Measurements from ENCODE around the gene KRTAP10-8.
"Not testable (repeated sequence)": the region's sequence is repeated elsewhere in the genome, so short reads cannot be mapped to it uniquely, and the experiment has no call there.

Gene KRTAP10-8

GRCh38 chr21:44643741-44644310 is 31.9 kb downstream of the KRTAP10-8 start:
- in situ Hi-C loops (cut with MboI; ENCODE audit: low sequenced_read_pairs) = no loop called here

- in situ Hi-C loops (cut with MboI; ENCODE audit: low sequenced_read_pairs) = no loop called here
Measured at GRCh38 chr21:44644878-44645277, 33.0 kb downstream of the KRTAP10-8 start.

GRCh38 chr21:44646366-44647221 is 34.7 kb downstream of the KRTAP10-8 start, which contains the start of gene KRTAP10-11:
TSS of gene KRTAP10-11 (plus strand) at chr21:44646414. CDS start at chr21:44646459, 45 bp downstream.
- in situ Hi-C loops (cut with MboI; ENCODE audit: low sequenced_read_pairs) = not testable (repeated sequence)

- in situ Hi-C loops (cut with MboI; ENCODE audit: low sequenced_read_pairs) = no loop called here
Measured at GRCh38 chr21:44647222-44647552, 35.3 kb downstream of the KRTAP10-8 start.

- in situ Hi-C loops (cut with MboI; ENCODE audit: low sequenced_read_pairs) = no loop called here
Measured at GRCh38 chr21:44648557-44649311, 36.9 kb downstream of the KRTAP10-8 start.

- in situ Hi-C loops (cut with MboI; ENCODE audit: low sequenced_read_pairs) = no loop called here
Measured at GRCh38 chr21:44649521-44650100, 37.7 kb downstream of the KRTAP10-8 start.

GRCh38 chr21:44650265-44650972 is 38.5 kb downstream of the KRTAP10-8 start:
- in situ Hi-C loops (cut with MboI; ENCODE audit: low sequenced_read_pairs) = no loop called here

GRCh38 chr21:44650973-44651675 is 39.2 kb downstream of the KRTAP10-8 start:
- in situ Hi-C loops (cut with MboI; ENCODE audit: low sequenced_read_pairs) = no loop called here

GRCh38 chr21:44653123-44653522 is 41.2 kb downstream of the KRTAP10-8 start:
- in situ Hi-C loops (cut with MboI; ENCODE audit: low sequenced_read_pairs) = no loop called here

- in situ Hi-C loops (cut with MboI; ENCODE audit: low sequenced_read_pairs) = no loop called here
Measured at GRCh38 chr21:44653656-44654575, 42.0 kb downstream of the KRTAP10-8 start.

GRCh38 chr21:44654576-44655175 is 42.8 kb downstream of the KRTAP10-8 start, which contains the start of gene KRTAP12-4:
TSS of gene KRTAP12-4 (minus strand) at chr21:44654659. CDS start at chr21:44654614, 45 bp downstream.
- in situ Hi-C loops (cut with MboI; ENCODE audit: low sequenced_read_pairs) = no loop called here

GRCh38 chr21:44656868-44657267 is 45.0 kb downstream of the KRTAP10-8 start:
- in situ Hi-C loops (cut with MboI; ENCODE audit: low sequenced_read_pairs) = no loop called here

GRCh38 chr21:44657635-44658540 is 46.0 kb downstream of the KRTAP10-8 start, which contains the start of gene KRTAP12-3:
TSS of gene KRTAP12-3 (plus strand) at chr21:44657932. CDS start at chr21:44657980, 48 bp downstream.
- in situ Hi-C loops (cut with MboI; ENCODE audit: low sequenced_read_pairs) = no loop called here

- in situ Hi-C loops (cut with MboI; ENCODE audit: low sequenced_read_pairs) = no loop called here
Measured at GRCh38 chr21:44658541-44658910, 46.6 kb downstream of the KRTAP10-8 start.

- in situ Hi-C loops (cut with MboI; ENCODE audit: low sequenced_read_pairs) = no loop called here
Measured at GRCh38 chr21:44658913-44659595, 47.2 kb downstream of the KRTAP10-8 start.

- in situ Hi-C loops (cut with MboI; ENCODE audit: low sequenced_read_pairs) = not testable (repeated sequence)
Measured at GRCh38 chr21:44661567-44661966, 49.7 kb downstream of the KRTAP10-8 start.
